HG03442 (cell line): ENCODE results near the gene GIGYF2.
A peak's percentile ranks its signal among the peaks of the same experiment; 100 is the strongest.
"Not testable (repeated sequence)": the region's sequence is repeated elsewhere in the genome, so short reads cannot be mapped to it uniquely, and the experiment has no call there.

Source experiments
- ATAC-seq: cut with Tn5 transposase; IDR thresholded peaks from one replicate; pipeline ENCODE4 v1.9.1; 2021; ENCODE audit warnings: mild to moderate bottlenecking, moderate library complexity; ENCODE audit not compliant: unreplicated experiment

Gene GIGYF2, protein sequence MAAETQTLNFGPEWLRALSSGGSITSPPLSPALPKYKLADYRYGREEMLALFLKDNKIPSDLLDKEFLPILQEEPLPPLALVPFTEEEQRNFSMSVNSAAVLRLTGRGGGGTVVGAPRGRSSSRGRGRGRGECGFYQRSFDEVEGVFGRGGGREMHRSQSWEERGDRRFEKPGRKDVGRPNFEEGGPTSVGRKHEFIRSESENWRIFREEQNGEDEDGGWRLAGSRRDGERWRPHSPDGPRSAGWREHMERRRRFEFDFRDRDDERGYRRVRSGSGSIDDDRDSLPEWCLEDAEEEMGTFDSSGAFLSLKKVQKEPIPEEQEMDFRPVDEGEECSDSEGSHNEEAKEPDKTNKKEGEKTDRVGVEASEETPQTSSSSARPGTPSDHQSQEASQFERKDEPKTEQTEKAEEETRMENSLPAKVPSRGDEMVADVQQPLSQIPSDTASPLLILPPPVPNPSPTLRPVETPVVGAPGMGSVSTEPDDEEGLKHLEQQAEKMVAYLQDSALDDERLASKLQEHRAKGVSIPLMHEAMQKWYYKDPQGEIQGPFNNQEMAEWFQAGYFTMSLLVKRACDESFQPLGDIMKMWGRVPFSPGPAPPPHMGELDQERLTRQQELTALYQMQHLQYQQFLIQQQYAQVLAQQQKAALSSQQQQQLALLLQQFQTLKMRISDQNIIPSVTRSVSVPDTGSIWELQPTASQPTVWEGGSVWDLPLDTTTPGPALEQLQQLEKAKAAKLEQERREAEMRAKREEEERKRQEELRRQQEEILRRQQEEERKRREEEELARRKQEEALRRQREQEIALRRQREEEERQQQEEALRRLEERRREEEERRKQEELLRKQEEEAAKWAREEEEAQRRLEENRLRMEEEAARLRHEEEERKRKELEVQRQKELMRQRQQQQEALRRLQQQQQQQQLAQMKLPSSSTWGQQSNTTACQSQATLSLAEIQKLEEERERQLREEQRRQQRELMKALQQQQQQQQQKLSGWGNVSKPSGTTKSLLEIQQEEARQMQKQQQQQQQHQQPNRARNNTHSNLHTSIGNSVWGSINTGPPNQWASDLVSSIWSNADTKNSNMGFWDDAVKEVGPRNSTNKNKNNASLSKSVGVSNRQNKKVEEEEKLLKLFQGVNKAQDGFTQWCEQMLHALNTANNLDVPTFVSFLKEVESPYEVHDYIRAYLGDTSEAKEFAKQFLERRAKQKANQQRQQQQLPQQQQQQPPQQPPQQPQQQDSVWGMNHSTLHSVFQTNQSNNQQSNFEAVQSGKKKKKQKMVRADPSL (N-terminal part only)

DNA sequence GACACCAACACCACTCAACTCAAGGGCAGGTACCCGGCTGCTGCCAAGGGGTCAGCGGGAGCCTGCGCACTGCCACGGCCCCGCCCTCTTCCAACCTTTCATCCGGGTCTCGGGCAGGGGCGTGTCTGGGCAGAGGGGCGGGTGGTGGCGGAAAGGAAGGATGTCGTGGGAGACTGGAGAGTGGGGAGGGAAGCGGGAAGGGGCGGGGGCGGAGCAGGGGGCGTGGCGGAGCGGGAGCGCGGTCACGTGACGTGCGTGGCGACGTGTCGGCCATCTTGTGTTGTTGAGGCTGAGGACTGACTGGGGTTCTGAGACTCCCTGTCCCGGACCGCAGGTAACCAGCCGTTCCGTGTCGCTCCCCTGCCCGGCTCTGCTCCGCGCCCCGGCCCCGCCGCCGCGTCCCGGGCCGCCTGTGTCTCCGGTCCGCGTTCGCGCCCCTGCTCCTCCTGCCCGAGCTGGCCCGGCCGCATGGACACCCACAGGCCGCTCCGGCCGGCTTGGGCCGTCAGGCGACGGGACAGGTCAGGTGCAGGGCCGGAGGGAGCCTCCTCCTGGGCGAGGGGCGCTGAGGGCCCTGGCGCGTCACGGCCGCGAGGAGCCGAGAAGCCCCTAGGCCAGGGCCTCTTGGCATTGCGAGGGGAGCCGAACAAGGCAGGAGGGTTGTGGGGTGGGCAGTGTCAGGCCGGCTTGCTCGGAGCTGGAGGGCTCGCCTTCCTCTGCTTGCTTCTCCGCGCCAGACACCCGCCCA is at the start of gene GIGYF2:
Gene GIGYF2, plus strand, starts transcription at position 273 of the 748 bp plus-strand sequence. CDS start 37,867 bp downstream, outside the sequence.
- peak; percentile 70 for ATAC-seq

DNA sequence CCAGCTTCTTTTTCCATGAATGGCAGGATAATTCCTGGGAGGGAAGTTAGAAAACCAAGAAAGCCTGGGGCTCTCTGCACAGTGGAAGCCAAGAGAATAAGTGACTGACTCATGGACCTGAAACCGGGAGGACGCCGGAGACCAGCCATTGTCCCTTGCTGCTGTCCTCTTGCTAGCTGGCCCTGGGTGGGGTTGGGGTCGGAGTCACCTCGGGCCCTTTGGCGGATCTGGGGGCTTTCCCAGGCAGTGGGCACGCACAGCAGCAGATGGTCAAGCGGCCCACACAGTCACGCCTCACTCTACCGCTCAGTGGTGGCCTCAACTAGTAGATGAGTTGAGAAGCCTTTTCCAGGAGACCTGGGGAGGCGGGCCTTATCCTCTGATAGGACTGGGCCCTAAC is 48.1 kb upstream of the GIGYF2 start:
- ATAC-seq: no peak

DNA sequence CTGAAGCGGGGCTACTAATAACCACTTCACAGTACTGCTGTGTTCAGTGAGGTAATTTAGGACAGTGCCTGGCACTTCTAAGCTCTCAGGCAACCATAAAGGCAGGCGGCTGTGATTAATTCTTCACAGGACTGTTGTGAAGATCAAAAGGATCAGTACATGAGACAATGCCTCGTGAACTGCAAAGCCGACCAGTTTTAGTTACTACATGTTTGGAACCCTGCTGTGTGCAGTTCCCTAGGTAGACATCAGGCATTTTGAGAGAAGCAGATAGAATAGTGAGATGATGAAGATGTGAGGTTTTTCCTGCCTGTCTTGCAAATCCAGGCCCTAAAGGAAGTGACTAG is 44.7 kb upstream of the GIGYF2 start:
- no peak for ATAC-seq

DNA sequence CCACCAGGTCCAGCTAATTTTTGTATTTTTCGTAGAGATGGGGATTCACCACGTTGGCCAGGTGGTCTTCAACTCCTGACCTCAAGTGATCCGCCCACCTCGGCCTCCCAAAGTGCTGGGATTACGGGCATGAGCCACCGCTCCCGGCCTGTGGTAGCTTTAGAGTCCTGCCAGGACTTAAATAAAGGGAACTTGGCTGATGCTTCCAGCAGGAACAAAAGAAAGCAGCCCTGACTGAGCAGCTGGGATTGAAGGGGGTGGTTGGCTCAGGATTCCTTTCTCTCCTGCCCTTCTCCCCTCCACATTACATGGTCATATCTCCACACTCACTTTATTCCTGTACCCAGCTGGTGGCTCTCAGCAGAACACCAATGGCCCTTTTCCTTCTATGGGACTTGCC is 43.7 kb upstream of the GIGYF2 start:
- no peak for ATAC-seq

DNA sequence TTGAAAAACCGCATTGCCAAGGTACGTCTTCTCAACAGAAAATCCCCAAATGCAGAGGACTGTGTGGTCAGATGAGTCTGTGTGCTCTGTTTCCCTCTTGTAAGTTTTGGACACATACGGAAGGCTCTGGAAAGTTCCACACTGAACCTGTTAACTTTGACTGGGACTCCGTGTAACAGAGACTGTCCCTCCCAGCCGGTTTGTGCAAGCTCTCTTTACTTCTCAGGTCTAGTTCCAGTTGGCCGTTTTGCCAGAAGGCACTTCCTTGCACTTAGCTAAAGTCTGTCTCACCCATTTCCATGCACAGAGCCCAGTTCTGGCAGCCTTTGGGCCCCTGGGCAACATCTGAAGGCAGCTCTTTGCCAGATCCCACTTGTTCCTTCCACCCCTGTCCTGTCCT is 41.7 kb upstream of the GIGYF2 start:
- no peak for ATAC-seq

DNA sequence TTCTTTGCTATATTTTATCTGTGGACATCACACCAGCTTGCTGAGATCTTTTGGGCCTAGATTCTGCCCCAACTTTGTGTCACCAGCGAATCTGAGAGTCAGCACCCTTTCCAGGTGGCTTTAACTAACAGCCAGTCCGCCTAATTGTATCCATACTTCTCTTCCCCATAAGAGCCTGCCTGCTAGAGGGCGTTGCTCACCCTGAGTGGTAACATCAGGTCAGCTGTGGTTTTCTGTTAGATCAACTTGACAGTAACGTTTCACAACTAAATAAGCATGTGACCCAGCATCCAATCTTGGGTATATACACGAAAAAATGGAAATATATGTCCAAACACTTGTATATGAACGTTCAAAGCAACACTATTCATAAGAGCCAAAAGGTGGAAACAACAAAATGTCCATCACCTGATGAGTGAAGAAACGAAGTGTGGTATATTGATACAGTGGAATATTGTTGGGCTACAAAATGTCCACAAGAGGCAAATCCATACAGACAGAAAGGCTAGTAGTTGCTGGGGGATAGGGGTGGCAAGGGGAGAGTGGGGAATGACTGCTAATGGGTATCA is 38.8 kb upstream of the GIGYF2 start:
- no peak for ATAC-seq

DNA sequence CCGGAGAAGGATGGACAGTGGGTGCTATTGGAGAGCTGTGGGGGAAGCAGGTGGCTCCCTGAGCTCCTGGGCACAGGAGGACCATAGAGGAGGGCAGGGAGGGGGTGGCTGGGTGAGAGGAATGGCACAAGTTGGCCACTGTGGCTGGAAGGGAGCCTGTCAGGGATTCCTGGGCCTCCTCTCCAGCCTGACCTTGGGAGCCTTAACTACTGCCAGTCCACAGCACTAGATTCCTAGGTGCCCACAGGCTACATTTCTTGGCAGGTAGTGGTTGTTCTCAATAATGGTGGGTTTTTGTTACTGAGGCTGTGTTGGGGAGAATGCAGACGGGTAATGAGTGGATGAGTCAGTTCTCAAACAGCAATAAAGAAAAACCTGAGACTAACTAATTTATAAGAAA is 37.8 kb upstream of the GIGYF2 start:
- ATAC-seq: no peak

DNA sequence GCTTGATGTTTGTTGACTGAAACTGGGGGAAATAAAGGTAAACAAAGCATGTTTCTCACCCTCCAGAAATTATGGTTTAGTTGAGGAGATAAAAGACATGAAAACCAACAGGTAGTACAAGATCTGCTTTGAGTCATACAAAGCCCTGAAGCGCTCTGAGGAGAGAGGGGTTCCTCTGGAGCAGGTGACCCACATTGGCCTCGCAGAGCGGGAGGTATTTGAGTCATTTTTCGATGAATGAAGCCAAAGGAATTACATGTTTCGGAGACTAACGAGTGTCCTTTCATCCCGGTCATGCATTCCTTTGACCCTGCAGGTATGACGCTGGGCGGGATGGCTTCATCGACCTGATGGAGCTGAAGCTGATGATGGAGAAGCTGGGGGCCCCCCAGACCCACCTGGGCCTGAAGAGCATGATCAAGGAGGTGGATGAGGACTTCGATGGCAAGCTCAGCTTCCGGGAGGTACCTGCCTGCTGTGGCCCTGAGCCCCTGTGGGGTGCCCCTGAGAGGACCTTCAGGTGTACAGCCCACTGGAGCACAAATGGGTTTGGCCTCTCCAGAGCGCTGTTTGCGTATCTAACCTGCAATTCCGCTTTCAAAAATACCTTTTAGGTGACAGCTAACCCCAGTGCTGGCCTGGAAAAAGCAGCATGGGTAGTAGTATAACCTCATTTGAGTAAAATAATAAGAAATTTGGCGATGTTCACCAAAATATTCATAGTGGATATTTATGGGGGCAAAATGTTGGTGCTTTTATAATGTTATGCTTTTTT is 34.5 kb upstream of the GIGYF2 start:
- ATAC-seq: no peak

DNA sequence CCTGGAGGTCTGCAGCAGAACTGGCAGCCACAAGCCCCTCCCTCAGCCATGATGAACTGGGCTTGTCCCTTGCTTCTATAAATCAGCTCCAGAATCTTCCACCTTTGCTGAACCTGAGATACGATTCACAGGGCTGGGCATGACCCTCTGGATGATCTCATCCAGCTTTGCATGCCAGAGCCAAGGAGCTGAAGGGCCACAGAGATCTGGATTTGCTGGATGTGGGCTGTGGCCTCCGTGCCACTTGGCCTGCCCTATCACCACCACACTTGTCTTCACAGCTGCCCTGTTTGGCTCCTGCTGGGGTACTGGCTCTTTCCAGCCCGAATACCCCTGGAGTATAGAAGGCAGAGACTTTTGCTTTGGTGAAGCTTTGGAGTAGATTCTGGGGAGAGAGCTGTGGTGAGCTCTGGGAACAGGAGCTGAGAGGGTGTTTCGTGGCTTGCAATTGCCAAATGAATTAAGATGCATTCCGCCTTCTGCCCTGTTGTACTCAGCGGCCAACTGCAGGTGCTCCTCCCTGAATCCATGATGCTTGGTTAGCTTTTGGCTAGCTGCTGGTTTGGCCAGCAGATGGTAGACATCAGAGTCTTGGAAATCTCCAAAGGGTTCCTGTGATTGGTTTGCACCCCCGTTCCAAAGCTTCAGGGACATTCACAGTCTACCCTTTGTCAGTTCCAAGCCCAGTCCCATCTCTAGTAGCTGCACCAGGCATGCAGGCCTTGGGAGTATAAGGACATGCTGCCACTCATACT is 30.9 kb upstream of the GIGYF2 start:
- ATAC-seq: no peak

DNA sequence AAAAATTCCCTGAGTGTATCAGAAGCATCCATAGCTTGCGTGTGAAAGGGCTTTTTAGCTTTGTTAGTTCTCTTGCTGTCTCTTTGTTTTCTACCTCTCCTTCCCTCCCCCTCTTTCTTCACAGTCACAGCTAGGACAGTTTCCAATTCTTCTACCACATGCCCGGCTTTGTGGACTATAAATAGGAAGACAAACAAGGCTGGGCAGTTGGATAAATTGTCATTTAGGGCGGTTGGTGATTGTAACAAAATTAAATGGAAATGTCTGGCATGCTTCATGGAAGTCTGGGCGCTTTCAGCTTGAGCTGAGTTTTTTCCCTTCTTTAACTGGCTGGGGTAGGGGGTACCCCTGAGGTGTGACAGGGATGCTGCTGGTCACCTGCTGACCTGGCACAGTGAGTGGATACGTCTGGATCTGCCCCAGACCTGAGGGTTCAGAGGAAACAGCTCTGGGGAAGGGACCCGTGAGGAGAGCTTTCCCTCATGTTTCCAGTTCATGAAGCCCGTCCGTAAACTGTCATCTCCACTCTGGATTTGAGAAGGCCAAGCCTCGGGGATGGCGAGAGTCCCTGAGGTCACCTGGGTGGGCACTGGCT is 29.0 kb upstream of the GIGYF2 start:
- ATAC-seq: no peak

DNA sequence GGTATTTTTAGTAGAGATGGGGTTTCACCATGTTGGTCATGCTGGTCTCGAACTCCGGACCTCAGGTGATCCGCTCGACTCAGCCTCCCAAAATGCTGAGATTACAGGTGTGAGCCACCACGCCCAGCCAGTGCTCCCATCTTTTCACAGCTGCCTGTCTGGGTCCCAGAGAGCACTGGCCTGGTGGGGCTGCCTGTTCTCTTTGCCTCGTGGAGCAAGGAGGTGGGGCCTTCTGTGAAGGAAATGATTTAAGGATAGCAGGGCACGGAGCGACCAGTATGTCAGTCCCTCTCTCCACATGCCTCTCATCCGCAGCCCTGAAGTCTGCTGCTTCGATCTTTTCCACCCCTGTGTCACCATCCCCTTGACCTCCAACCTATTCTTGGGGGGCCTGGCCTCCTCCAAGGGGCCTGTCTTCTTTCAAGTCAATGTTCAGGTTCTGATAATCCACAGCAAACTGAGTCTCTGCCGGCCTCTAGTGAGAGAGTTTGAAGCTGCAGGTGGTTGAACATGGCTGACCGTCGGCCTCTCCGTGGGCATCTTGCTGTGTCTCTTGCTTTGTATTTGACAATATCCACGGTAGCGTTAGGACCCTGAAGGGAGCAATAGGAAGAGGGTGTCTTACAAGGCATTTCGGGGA is 28.2 kb upstream of the GIGYF2 start:
- no peak for ATAC-seq

DNA sequence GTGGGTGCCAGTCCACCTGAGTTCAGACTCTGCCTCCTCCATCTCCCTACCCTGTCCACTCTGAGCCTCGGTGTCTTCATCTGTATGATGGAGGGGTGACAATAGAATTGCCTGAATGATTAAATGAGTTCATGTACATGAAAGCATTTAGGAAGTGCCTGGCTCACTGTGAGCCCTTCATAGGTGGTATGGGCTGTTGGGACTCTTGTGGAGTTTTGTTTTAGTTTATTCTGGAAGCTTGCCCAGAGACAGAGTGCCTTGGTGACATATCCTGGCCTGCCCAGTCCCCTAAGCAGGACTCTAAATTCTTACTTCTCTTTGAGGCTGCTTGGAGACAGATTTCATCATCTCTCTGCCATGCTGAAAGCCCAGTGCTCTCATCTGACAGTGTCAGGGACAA is 24.5 kb upstream of the GIGYF2 start:
- no peak for ATAC-seq

DNA sequence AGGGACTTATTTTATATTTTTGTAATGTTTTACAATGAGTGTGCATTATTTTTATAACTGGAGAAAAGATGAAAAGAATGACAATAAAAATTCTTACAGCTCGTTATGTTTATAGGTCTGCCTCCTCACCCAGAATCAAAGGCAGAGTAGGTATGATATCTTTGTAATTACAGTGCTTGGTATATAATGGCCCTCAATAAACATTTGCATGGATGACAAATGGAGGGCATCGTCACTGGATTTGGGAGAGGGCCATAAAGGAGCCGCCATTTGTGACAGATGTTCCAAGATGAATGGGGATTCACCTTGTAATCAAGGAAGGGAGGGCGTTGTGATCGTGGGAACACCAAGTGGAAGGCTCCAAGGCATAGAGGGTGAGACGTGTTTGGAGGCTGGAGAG is 22.6 kb upstream of the GIGYF2 start:
- no peak for ATAC-seq

DNA sequence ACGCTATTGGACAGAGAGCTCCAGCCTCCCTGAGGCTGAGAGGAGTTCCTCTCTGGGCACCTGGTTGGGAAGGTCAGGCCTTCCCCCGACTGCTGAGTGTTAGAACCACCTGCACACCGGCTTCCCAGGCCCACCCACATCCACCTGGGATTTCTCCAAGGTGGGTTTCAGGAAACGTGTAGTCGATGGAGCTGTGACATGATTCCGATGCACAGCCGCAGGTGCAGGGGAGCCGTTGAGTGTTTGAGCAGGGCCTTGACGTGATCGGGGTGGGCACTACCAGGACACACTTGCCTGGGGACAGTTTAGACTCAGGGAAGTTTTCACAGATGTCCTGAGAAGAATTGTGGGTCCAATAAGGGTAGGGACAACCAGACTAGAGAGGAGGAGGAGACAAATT is 21.8 kb upstream of the GIGYF2 start:
- ATAC-seq: no peak

DNA sequence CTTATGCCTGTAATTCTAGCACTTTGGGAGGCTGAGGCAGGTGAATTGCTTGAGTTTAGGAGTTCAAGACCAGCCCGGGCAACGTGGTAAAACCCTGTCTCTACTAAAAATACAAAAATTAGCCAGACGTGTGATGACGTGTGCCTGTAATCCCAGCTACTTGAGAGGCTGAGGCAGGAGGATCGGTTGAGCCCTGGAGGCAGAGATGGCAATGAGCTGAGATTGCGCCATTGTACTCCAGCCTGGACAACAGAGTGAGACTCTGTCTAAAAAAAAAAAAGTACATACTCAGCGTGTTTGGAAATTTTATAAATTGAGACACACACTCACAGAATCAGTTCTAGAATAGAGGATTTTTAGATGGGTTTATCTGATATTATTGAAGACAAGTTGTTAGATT is 17.1 kb upstream of the GIGYF2 start:
- no peak for ATAC-seq

DNA sequence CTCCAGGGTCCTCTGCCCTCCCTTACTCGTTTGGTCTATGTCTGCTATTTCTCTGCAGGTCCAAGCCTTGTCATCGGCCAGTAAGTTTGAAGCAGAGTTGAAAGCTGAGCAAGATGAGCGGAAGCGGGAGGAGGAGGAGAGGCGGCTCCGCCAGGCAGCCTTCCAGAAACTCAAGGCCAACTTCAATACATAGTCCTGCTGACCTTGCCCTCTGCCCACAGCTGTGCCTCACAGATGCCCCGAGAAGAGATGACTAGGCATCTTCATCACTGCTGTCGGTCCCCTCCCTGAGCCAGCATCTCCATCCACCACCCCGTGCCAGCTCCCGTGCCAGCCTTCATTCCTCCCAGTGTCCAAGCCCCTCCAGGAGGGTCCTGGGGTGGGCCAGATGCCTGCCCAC is 15.6 kb upstream of the GIGYF2 start:
- no peak for ATAC-seq

DNA sequence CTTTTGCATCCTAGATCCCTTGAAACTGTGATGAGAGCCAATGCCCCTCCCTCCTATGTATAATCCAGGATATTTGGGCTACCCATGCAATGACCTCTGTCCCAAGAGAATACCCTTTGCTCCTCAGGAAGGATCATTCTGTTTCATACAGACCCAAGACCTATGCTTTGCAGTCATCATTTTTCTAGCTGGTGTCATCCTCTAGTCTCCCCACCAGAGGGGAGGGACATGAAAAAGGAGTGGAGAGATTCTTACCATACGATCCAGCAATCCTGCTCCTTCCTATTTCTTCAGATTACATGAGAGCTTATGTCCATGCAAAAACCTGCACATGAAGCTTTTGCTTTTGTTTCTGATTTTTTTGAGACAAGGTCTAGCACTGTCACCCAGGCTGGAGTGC is 13.8 kb upstream of the GIGYF2 start:
- ATAC-seq: no peak

DNA sequence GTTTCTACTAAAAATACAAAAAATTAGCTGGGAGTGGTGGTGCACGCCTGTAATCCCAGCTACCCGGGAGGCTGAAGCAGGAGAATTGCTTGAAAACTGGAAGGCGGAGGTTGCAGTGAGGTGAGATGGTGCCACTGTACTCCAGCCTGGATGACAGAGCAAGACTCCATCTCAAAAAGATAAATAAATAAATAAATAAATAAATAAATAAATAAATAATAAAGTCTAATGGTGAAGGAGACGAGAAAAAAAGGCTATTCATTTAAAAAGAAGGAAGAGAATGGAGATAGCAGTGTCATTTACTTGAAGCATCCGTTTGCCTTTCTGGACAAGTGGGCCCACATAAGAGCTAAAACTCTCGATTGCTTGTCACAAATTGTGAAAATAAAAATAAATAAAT is 11.7 kb upstream of the GIGYF2 start:
- ATAC-seq: not testable (repeated sequence)
